IMR-90 (cell line): ENCODE results near the gene DCAF15. TPM values are rescaled to one million over a fixed set of nuclear protein-coding genes. Genes with fewer than 3 reads are reported as not detected.

Source experiments
- ATAC-seq: fragments of 200-7000 bp; cut with Tn5 transposase; 2 replicates; pipeline ENCODE4 v1.9.1; 2020; ENCODE audit warnings: low read depth, mild to moderate bottlenecking, moderate library complexity
- BruUV-seq: library from RNA; stranded (reverse); fragments of 400-500 nt; replicated peaks from 2 replicates; lab custom pipeline; 2021; lab: Mats Ljungman, UMichigan
- CTCF ChIA-PET: fragments of 300-600 bp; formaldehyde crosslinking; extraction: SDS; loops from one replicate; lab custom pipeline; 2021; ENCODE audit warnings: antibody characterized with exemption; lab: Yijun Ruan, JAX
- POLR2A ChIA-PET: fragments of 300-600 bp; sonication (Branson Sonifier 250); formaldehyde crosslinking; loops from one replicate; lab custom pipeline; 2022; ENCODE audit warnings: antibody characterized with exemption; ENCODE audit not compliant: unreplicated experiment; lab: Charles Lee
- DNase-seq: peaks from one replicate; pipeline ENCODE4 v3.0.0; 2013
- H2AFZ ChIP-seq: replicated peaks from 2 replicates; pipeline ENCODE3; 2013; ENCODE audit warnings: low read length, mild to moderate bottlenecking; ENCODE audit not compliant: poor library complexity
- H2AK5ac ChIP-seq: 2 replicates; pipeline ENCODE4 v1.6.1; 2013; ENCODE audit warnings: low read depth, low read length, inconsistent platforms
- H2AK9ac ChIP-seq: replicated peaks from 2 replicates; pipeline ENCODE3; 2013; ENCODE audit warnings: mild to moderate bottlenecking, low read depth, low read length, moderate library complexity; ENCODE audit not compliant: poor library complexity
- H2BK120ac ChIP-seq: 2 replicates; pipeline ENCODE4 v1.6.1; 2013; ENCODE audit warnings: low read depth, low read length, inconsistent platforms
- H2BK15ac ChIP-seq: 3 replicates; pipeline ENCODE4 v1.6.1; 2013; ENCODE audit warnings: low read depth, low read length, inconsistent platforms
- H2BK20ac ChIP-seq: 2 replicates; pipeline ENCODE4 v1.6.1; 2013; ENCODE audit warnings: low read depth, mild to moderate bottlenecking, inconsistent platforms, low read length, moderate library complexity
- H2BK5ac ChIP-seq: 2 replicates; pipeline ENCODE4 v1.6.1; 2013; ENCODE audit warnings: mild to moderate bottlenecking, low read depth, low read length, inconsistent platforms; ENCODE audit not compliant: poor library complexity, severe bottlenecking
- H3K14ac ChIP-seq: replicated peaks from 2 replicates; pipeline ENCODE4 v1.6.1; 2013; ENCODE audit warnings: low read depth, low read length, inconsistent platforms
- H3K18ac ChIP-seq: 2 replicates; pipeline ENCODE4 v1.6.1; 2013; ENCODE audit warnings: low read depth, low read length, control low read depth
- H3K23ac ChIP-seq: 2 replicates; pipeline ENCODE4 v1.6.1; 2013; ENCODE audit warnings: low read depth, low read length, inconsistent platforms
- H3K27ac ChIP-seq: 2 replicates; pipeline ENCODE4 v1.5.1; 2013; ENCODE audit warnings: mild to moderate bottlenecking, control low read depth, low read length; ENCODE audit not compliant: insufficient read depth
- H3K27me3 ChIP-seq: 2 replicates; pipeline ENCODE4 v1.6.1; 2013; ENCODE audit warnings: low read length; ENCODE audit not compliant: control insufficient read depth, insufficient read depth
- H3K36me3 ChIP-seq: 2 replicates; pipeline ENCODE4 v1.6.1; 2013; ENCODE audit warnings: low read length, mixed read lengths; ENCODE audit not compliant: control insufficient read depth, insufficient read depth
- H3K4ac ChIP-seq: 2 replicates; pipeline ENCODE4 v1.6.1; 2013; ENCODE audit warnings: low read depth, low read length, inconsistent platforms
- H3K4me1 ChIP-seq: 2 replicates; pipeline ENCODE4 v1.6.1; 2013; ENCODE audit warnings: low read length, mixed read lengths; ENCODE audit not compliant: control insufficient read depth, insufficient read depth
- H3K4me2 ChIP-seq: 2 replicates; pipeline ENCODE4 v1.6.1; 2013; ENCODE audit warnings: low read depth, mild to moderate bottlenecking, control low read depth, low read length, moderate library complexity
- H3K4me3 ChIP-seq: 2 replicates; pipeline ENCODE4 v1.5.1; 2013; ENCODE audit warnings: low read depth, mild to moderate bottlenecking, control low read depth, low read length, moderate library complexity; ENCODE audit not compliant: insufficient read depth
- H3K56ac ChIP-seq: 2 replicates; pipeline ENCODE4 v1.6.1; 2013; ENCODE audit warnings: low read length, inconsistent platforms; ENCODE audit not compliant: insufficient read depth; ENCODE audit errors: extremely low read depth
- H3K79me1 ChIP-seq, 2 experiments: 2 replicates each; pipeline ENCODE4 v1.6.1; 2013; ENCODE audit warnings: low read length in 2 of 2, inconsistent platforms in 1 of 2, low read depth in 1 of 2
- H3K9ac ChIP-seq: 2 replicates; pipeline ENCODE4 v1.6.1; 2013; ENCODE audit warnings: low read depth, low read length, control low read depth
- H3K9me1 ChIP-seq: 2 replicates; pipeline ENCODE4 v1.6.1; 2013; ENCODE audit warnings: low read length, inconsistent platforms; ENCODE audit not compliant: insufficient read depth
- H3K9me3 ChIP-seq: 2 replicates; pipeline ENCODE4 v1.6.1; 2013; ENCODE audit warnings: low read length; ENCODE audit not compliant: control insufficient read depth, insufficient read depth
- H4K20me1 ChIP-seq: 2 replicates; pipeline ENCODE4 v1.6.1; 2013; ENCODE audit warnings: low read length, inconsistent platforms; ENCODE audit not compliant: insufficient read depth
- H4K5ac ChIP-seq: 2 replicates; pipeline ENCODE4 v1.6.1; 2013; ENCODE audit warnings: mild to moderate bottlenecking, low read depth, low read length, control low read depth
- H4K8ac ChIP-seq, 2 experiments: 2 replicates each; pipeline ENCODE4 v1.6.1; 2013; ENCODE audit warnings: low read depth in 2 of 2, low read length in 2 of 2, control low read depth in 1 of 2, inconsistent platforms in 1 of 2
- H4K91ac ChIP-seq: 2 replicates; pipeline ENCODE4 v1.6.1; 2013; ENCODE audit warnings: low read depth, low read length, inconsistent platforms; ENCODE audit not compliant: insufficient read depth
- CHD1 ChIP-seq: IDR thresholded peaks from 2 replicates; pipeline ENCODE4 v1.6.1; 2012; ENCODE audit warnings: low read depth, low read length, improper control_type of control experiment
- CTCF ChIP-seq: conservative IDR thresholded peaks from 2 replicates; pipeline ENCODE4 v1.5.1; 2012; ENCODE audit warnings: mild to moderate bottlenecking, low read depth, low read length, improper control_type of control experiment
- MAFK ChIP-seq: IDR thresholded peaks from 2 replicates; pipeline ENCODE4 v1.6.1; 2012; ENCODE audit warnings: low read depth, low read length, improper control_type of control experiment
- NFE2L2 ChIP-seq: fragments of 150-350 bp; IDR thresholded peaks from 2 replicates; pipeline ENCODE4 v1.6.1; 2016; ENCODE audit warnings: low read depth, mild to moderate bottlenecking, low read length
- RAD21 ChIP-seq: IDR thresholded peaks from 2 replicates; pipeline ENCODE4 v1.6.1; 2012; ENCODE audit warnings: low read length, improper control_type of control experiment
- RFX5 ChIP-seq: IDR thresholded peaks from 2 replicates; pipeline ENCODE4 v1.8.0; 2012; ENCODE audit warnings: low read depth, mild to moderate bottlenecking, low read length, moderate library complexity
- SMC3 ChIP-seq: fragments of 150-350 bp; IDR thresholded peaks from 2 replicates; pipeline ENCODE4 v1.6.1; 2016; ENCODE audit warnings: low read depth, mild to moderate bottlenecking, antibody characterized with exemption, low read length, moderate library complexity
- WGBS, 2 experiments: methylation state at CpG; one replicate each; pipeline versions ENCODE4 v1.1.5 to v1.1.7; 2013; ENCODE audit warnings: missing lambda C conversion rate in 2 of 2; ENCODE audit not compliant: insufficient read length in 1 of 2; ENCODE audit errors: extremely low coverage in 2 of 2; 5-methylcytosine and 5-hydroxymethylcytosine counted together
- dilution Hi-C: fragments of 300-500 bp; cut with HindIII; formaldehyde crosslinking; loops from one replicate; pipeline ENCODE4 v1.14.3; 2018; ENCODE audit warnings: low sequenced_read_pairs; ENCODE audit not compliant: unreplicated experiment
- in situ Hi-C: fragments of 300-500 bp; cut with MboI; formaldehyde crosslinking; loops from 3 replicates; pipeline ENCODE4 v1.14.3; 2019; ENCODE audit warnings: low sequenced_read_pairs, inconsistent platforms, mixed read lengths
- intact Hi-C: fragments of 100-400 bp; cut with micrococcal nuclease; formaldehyde crosslinking; loops from 2 replicates; pipeline ENCODE4 v1.10.0; 2022
- polyA plus RNA-seq, 3 experiments: library from polyadenylated mRNA; depleted of rRNA; stranded (reverse); fragments of >200 nt; gene quantifications; 2 replicates each; pipeline ENCODE4 v1.2.3, GENCODE V29; 2012; ENCODE audit warnings: low replicate concordance in 1 of 3
- total RNA-seq: library from RNA; depleted of rRNA; stranded (reverse); fragments of >200 nt; gene quantifications from 2 replicates; pipeline ENCODE4 v1.2.3, GENCODE V29; 2012
- TF ChIP-seq, protein P1 (sequence below): fragments of 150-350 bp; IDR thresholded peaks from 2 replicates; pipeline ENCODE4 v1.6.1; 2016; ENCODE audit warnings: low read depth, mild to moderate bottlenecking, low read length, moderate library complexity, borderline replicate concordance

DCAF15 gene
- total and polyA plus RNA-seq, 2 of the 4 experiments (the other 2 are of a cell fraction): 6.8 to 31.0 TPM

- Histone ChIP-seq H4K91ac (no peak overlapping the region), H3K9me1 (no peaks in the 10 kb centered on the region), H2AK9ac (no peak overlapping the region), H2BK5ac (no peak overlapping the region), H3K27me3 (no peaks in the 10 kb centered on the region; the same call in 1 of the 2 replicates), H2BK20ac (no peak overlapping the region), H3K36me3 (no peaks in the 10 kb centered on the region), H2AK5ac (no peak overlapping the region), H2BK15ac (no peak overlapping the region), H4K20me1 (no peaks in the 10 kb centered on the region), H3K18ac (no peak overlapping the region), H3K27ac (no peak overlapping the region), H4K8ac (no peak overlapping the region), H3K9ac (no peak overlapping the region), H3K4me3 (no peak overlapping the region), H3K4ac (no peak overlapping the region), H3K4me2 (no peak overlapping the region), H4K5ac (no peak overlapping the region), H3K4me1 (no peaks in the 10 kb centered on the region), H2BK120ac (no peak overlapping the region), H3K9me3 (no peaks in the 10 kb centered on the region), H3K79me1 (no peaks in the 10 kb centered on the region), H3K56ac (no peak overlapping the region), H3K23ac (no peak overlapping the region), H3K14ac (no peak overlapping the region), H2AFZ (no peak overlapping the region)
- POLR2A ChIA-PET: interaction anchor here (0.6 kb wide), 2 partner anchors 11 to 19 kb away, joined by 4 read pairs; no protein-coding TSS in a partner anchor
- no CpG with 5 or more reads among the region's 4 CpGs for WGBS, 2 experiments
- CTCF ChIA-PET: no interaction called here
- dilution Hi-C loops (no loop called here), intact Hi-C loops (no loop called here), in situ Hi-C loops (no loop called here)
- no peak for TF ChIP-seq MAFK
- TF ChIP-seq CTCF: no peak
- no peak for TF ChIP-seq RFX5
- TF ChIP-seq, protein P1, sequence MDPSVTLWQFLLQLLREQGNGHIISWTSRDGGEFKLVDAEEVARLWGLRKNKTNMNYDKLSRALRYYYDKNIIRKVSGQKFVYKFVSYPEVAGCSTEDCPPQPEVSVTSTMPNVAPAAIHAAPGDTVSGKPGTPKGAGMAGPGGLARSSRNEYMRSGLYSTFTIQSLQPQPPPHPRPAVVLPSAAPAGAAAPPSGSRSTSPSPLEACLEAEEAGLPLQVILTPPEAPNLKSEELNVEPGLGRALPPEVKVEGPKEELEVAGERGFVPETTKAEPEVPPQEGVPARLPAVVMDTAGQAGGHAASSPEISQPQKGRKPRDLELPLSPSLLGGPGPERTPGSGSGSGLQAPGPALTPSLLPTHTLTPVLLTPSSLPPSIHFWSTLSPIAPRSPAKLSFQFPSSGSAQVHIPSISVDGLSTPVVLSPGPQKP: no peak
- TF ChIP-seq NFE2L2: no peak
- no peak for TF ChIP-seq RAD21
- TF ChIP-seq SMC3: no peak
- TF ChIP-seq CHD1: no peak
- DNase-seq (no peak), ATAC-seq (no peak)
- no TSS peak for BruUV-seq
Observed at GRCh38 chr19:13946414-13946813, 5.9 kb upstream of the DCAF15 start.
